ENCODE measurements around the gene SARS1.

The SARS1 gene

DNA sequence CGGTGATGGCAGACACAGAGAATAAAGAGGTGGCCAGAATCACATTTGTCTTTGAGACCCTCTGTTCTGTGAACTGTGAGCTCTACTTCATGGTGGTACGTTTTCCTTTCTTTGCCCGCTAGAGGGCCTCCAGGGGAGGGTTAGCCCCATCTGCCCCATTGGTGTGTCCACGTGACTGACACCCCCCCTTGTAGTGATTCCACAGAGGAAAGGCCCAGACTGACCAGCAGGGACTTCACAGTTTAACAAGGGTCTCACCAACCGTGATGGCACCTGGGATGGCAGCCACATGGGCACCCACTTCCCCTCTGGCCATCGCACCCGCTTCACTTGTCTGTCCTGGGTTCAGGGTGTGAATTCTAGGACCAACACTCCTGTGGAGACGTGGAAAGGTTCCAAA lies 22.3 kb upstream of the SARS1 start:
- Histone ChIP-seq H3K36me3 (replicated peaks) (no peaks in the 10 kb centered on the region), H3K27me3 (replicated peaks) (no peaks in the 10 kb centered on the region), H3K27ac (no peak overlapping the region), H3K4me3 (ENCODE audit: low read depth, low read length) (no peak overlapping the region)
- in situ Hi-C loops (cut with HindIII; ENCODE audit: low pct_ligation_motif_present, low sequenced_read_pairs), result no loop called here
- TF ChIP-seq, protein P1, sequence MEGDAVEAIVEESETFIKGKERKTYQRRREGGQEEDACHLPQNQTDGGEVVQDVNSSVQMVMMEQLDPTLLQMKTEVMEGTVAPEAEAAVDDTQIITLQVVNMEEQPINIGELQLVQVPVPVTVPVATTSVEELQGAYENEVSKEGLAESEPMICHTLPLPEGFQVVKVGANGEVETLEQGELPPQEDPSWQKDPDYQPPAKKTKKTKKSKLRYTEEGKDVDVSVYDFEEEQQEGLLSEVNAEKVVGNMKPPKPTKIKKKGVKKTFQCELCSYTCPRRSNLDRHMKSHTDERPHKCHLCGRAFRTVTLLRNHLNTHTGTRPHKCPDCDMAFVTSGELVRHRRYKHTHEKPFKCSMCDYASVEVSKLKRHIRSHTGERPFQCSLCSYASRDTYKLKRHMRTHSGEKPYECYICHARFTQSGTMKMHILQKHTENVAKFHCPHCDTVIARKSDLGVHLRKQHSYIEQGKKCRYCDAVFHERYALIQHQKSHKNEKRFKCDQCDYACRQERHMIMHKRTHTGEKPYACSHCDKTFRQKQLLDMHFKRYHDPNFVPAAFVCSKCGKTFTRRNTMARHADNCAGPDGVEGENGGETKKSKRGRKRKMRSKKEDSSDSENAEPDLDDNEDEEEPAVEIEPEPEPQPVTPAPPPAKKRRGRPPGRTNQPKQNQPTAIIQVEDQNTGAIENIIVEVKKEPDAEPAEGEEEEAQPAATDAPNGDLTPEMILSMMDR (IDR thresholded peaks at IDR 0.05; ENCODE audit: low read depth, low read length, missing control alignments), result peak; percentile 46
- no peak for DNase-seq

DNA sequence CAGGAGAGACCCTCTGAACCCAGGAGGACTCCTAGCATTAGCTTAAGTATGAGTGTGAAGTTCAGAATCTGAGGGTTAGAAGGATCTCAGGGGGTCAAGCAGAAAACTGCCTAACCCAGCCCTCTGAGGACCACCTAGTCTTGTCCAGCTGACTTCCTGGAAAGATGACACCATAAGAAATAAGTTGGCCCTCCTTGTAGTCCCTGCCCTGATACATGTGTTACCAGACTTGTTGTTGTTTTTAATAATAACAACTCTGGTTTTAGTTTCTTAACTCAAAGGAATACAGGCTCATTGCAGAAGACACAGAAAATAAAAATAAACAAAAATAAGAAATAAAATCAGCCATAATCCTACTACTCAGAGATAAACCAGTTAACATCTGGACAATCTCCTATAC lies 21.8 kb upstream of the SARS1 start:
- no peaks in the 10 kb centered on the region for H3K27me3 ChIP-seq (replicated peaks)
- TF ChIP-seq, protein P1 (IDR thresholded peaks at IDR 0.05; ENCODE audit: low read depth, low read length, missing control alignments), result no peak
- DNase-seq, result no peak
- H3K27ac ChIP-seq, result no peak overlapping the region
- in situ Hi-C loops (cut with HindIII; ENCODE audit: low pct_ligation_motif_present, low sequenced_read_pairs), result no loop called here
- no peaks in the 10 kb centered on the region for H3K36me3 ChIP-seq (replicated peaks)
- no peak overlapping the region for H3K4me3 ChIP-seq (ENCODE audit: low read depth, low read length)

DNA sequence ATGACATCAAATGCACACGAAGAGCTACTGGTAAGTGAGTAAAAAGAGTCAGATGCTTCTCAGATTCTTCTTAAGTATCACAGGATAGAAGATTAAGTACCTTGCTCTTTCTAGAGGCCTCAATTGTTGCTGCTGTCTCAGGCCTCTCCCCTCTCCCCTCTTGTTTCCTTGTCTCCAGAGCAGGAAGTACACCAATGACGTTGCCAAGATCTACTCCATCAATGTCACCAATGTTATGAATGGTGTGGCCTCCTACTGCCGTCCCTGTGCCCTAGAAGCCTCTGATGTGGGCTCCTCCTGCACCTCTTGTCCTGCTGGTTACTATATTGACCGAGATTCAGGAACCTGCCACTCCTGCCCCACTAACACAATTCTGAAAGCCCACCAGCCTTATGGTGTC lies 21.3 kb upstream of the SARS1 start:
- H3K27me3 ChIP-seq (replicated peaks), result no peaks in the 10 kb centered on the region
- in situ Hi-C loops (cut with HindIII; ENCODE audit: low pct_ligation_motif_present, low sequenced_read_pairs), result no loop called here
- H3K27ac ChIP-seq, result no peak overlapping the region
- H3K4me3 ChIP-seq (ENCODE audit: low read depth, low read length), result no peak overlapping the region
- no peaks in the 10 kb centered on the region for H3K36me3 ChIP-seq (replicated peaks)
- no peak for DNase-seq
- TF ChIP-seq, protein P1 (IDR thresholded peaks at IDR 0.05; ENCODE audit: low read depth, low read length, missing control alignments), result no peak

DNA sequence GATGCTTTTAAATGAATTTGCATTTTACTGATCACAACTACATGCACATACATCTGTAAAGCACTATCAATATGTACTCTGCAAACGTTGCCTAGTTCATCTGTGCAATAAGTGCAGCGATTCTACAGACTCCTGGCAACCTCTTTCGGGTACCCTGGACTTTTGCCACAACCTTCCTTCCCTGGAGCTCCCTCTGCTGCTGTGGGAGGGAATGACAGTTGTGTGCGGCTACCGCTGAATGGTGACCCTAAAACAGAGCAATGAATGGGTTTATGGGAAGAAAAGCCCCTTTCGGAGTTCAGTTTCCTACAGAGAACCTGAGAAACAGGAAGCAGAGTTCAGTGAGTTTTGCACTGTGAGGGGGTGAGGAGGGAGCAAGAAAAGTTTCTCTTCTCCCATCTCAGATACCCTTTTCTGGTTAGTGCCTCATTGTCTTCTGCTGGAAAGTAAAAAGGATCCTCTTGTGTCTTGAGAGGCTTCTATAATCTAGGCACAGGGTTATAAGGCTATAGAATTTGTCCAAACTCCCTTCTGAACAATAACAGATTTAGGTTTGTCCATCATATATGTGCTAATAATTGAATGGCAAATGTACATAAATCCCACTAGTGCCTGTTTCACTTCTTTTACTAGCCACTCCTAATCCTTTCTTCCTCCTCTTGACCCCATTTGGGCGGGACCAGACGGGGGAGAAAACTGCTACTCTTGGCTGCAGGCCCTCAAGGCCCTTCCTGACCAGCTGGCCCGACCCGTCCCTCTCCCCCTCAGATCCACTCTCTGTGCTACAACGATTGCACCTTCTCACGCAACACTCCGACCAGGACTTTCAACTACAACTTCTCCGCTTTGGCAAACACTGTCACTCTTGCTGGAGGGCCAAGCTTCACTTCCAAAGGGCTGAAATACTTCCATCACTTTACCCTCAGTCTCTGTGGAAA lies 19.8 kb upstream of the SARS1 start:
- TF ChIP-seq, protein P1 (IDR thresholded peaks at IDR 0.05; ENCODE audit: low read depth, low read length, missing control alignments), result peak; percentile 83
- Histone ChIP-seq H3K27me3 (replicated peaks) (no peaks in the 10 kb centered on the region), H3K36me3 (replicated peaks) (no peaks in the 10 kb centered on the region), H3K27ac (no peak overlapping the region), H3K4me3 (ENCODE audit: low read depth, low read length) (no peak overlapping the region)
- in situ Hi-C loops (cut with HindIII; ENCODE audit: low pct_ligation_motif_present, low sequenced_read_pairs), result no loop called here
- DNase-seq, result no peak

DNA sequence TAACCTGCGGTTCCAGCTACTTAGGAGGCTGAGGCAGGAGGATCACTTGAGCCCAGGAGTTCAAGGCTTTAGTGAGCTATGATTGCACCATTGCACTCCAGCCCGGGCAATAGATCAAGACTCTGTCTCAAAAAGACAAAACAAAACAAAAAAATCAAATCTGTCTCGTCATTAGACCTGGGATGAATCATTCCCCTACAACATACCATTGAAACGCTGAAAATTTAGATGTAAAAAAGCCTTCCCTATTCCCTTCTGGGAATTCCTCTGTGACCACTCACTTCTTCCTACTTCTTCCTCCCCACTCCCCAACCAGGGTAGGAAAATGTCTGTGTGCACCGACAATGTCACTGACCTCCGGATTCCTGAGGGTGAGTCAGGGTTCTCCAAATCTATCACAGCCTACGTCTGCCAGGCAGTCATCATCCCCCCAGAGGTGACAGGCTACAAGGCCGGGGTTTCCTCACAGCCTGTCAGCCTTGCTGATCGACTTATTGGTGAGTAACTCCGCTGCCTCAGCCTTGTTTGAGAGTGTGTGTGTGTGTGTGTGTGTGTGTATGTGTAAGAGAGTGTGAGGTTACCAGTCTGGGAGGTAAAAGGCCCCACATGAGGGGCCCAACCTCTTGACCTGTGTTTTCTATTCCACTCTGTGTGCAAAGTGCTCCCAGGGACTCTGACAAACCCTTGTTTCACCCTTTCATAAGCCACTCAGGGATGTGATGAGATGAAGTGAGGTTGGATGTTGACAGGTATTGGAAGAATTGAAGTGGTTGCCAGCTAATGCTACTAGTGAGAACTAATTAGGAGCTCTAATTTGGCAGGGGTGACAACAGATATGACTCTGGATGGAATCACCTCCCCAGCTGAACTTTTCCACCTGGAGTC lies 16.3 kb upstream of the SARS1 start:
- H3K36me3 ChIP-seq (replicated peaks), result no peaks in the 10 kb centered on the region
- DNase-seq, result peak; percentile 99
- H3K4me3 ChIP-seq (ENCODE audit: low read depth, low read length), result no peak overlapping the region
- peak overlapping the region; percentile 70 for H3K27ac ChIP-seq
- no peaks in the 10 kb centered on the region for H3K27me3 ChIP-seq (replicated peaks)
- in situ Hi-C loops (cut with HindIII; ENCODE audit: low pct_ligation_motif_present, low sequenced_read_pairs), result no loop called here
- TF ChIP-seq, protein P1 (IDR thresholded peaks at IDR 0.05; ENCODE audit: low read depth, low read length, missing control alignments), result no peak

All from brain microvascular endothelial cell (primary cell).